Vagina (tissue), 2 donors: ENCODE data around the gene PDE4D.

ENCODE experiments used
- CTCF ChIP-seq, 3 experiments: fragments of 450-650 bp in 2 of 3; fragments of 200-600 bp in 1 of 3; sonication (generic) in 1 of 3; IDR thresholded peaks; one replicate each; pipeline ENCODE4 v1.5.1; 2017 to 2019; ENCODE audit warnings: antibody characterized with exemption in 3 of 3, mild to moderate bottlenecking in 2 of 3, moderate library complexity in 2 of 3
- POLR2A ChIP-seq, 2 donors: fragments of 450-650 bp; IDR thresholded peaks; one replicate each; pipeline ENCODE4 v1.6.1; 2017; ENCODE audit warnings: antibody characterized with exemption in 2 of 2, mild to moderate bottlenecking in 2 of 2, moderate library complexity in 2 of 2
- POLR2AphosphoS5 ChIP-seq, 2 donors: sonication (generic); formaldehyde crosslinking; IDR thresholded peaks; one replicate each; pipeline ENCODE4 v1.9.0; 2017; ENCODE audit warnings: antibody characterized with exemption in 2 of 2, mild to moderate bottlenecking in 2 of 2, low read depth in 1 of 2; ENCODE audit not compliant: insufficient read depth in 1 of 2

- TF ChIP-seq CTCF (IDR thresholded peaks at IDR 0.05): no peak
- no peak for TF ChIP-seq POLR2AphosphoS5 (IDR thresholded peaks at IDR 0.05; ENCODE audit: insufficient read depth in 1 of 2, low read depth in 1 of 2)
- TF ChIP-seq POLR2A (IDR thresholded peaks at IDR 0.05): no peak
These were observed 295.6 kb downstream of the PDE4D start for GRCh38 chr5:59597690-59598546.
